Endodermal cell (in vitro differentiated cells): ENCODE data around the gene FBXO30. TPM values are rescaled to one million over a fixed set of nuclear protein-coding genes. Genes with fewer than 3 reads are reported as not detected.
A peak's percentile ranks its signal among the peaks of the same experiment; 100 is the strongest.

Source experiments
- DNase-seq: peaks from one replicate; pipeline ENCODE4 v3.0.0-alpha.2; 2017
- H3K27ac ChIP-seq: 2 replicates; pipeline ENCODE4 v1.5.1; 2013; ENCODE audit warnings: mild to moderate bottlenecking, low read depth, low read length, moderate library complexity
- H3K27me3 ChIP-seq: 2 replicates; pipeline ENCODE4 v1.6.1; 2013; ENCODE audit warnings: mild to moderate bottlenecking, low read length, moderate library complexity; ENCODE audit not compliant: insufficient read depth, control insufficient read depth, poor library complexity, severe bottlenecking
- H3K36me3 ChIP-seq: 2 replicates; pipeline ENCODE4 v1.7.0; 2013; ENCODE audit warnings: mild to moderate bottlenecking, low read length, moderate library complexity; ENCODE audit not compliant: control insufficient read depth, insufficient read depth
- H3K4me1 ChIP-seq: one replicate; pipeline ENCODE4 v1.7.0; 2013; ENCODE audit warnings: low read length; ENCODE audit not compliant: control insufficient read depth, insufficient read depth
- H3K4me3 ChIP-seq: 2 replicates; pipeline ENCODE4 v1.5.1; 2013; ENCODE audit warnings: mild to moderate bottlenecking, low read length, moderate library complexity
- H3K9ac ChIP-seq: 2 replicates; pipeline ENCODE4 v1.6.1; 2013; ENCODE audit warnings: mild to moderate bottlenecking, low read length, moderate library complexity; ENCODE audit not compliant: poor library complexity, severe bottlenecking; ENCODE audit errors: extremely low read depth
- H3K9me3 ChIP-seq: 2 replicates; pipeline ENCODE4 v1.6.1; 2013; ENCODE audit warnings: mild to moderate bottlenecking, low read length, moderate library complexity; ENCODE audit not compliant: control insufficient read depth
- H3K27ac Mint-ChIP-seq: 2 replicates; pipeline ENCODE4 v1.8.0; 2020; ENCODE audit warnings: mixed read lengths
- H3K27me3 Mint-ChIP-seq: 2 replicates; pipeline ENCODE4 v1.8.0; 2021; ENCODE audit warnings: mild to moderate bottlenecking, mixed read lengths; ENCODE audit not compliant: insufficient read depth
- H3K36me3 Mint-ChIP-seq: 2 replicates; pipeline ENCODE4 v1.8.0; 2020; ENCODE audit warnings: low read depth, mixed read lengths
- H3K4me1 Mint-ChIP-seq: 2 replicates; pipeline ENCODE4 v1.8.0; 2020; ENCODE audit warnings: mixed read lengths
- H3K4me3 Mint-ChIP-seq: 2 replicates; pipeline ENCODE4 v1.8.0; 2020; ENCODE audit warnings: mild to moderate bottlenecking, moderate library complexity, mixed read lengths
- H3K9me3 Mint-ChIP-seq: 2 replicates; pipeline ENCODE4 v1.8.0; 2020; ENCODE audit warnings: mild to moderate bottlenecking, mixed read lengths
- CTCF ChIP-seq: fragments of 200-600 bp; sonication (generic); conservative IDR thresholded peaks from 2 replicates; pipeline ENCODE4 v1.5.0; 2021; ENCODE audit warnings: antibody characterized with exemption, mild to moderate bottlenecking
- WGBS, 2 experiments: methylation state at CpG; one replicate each; pipeline versions ENCODE4 v1.1.5 to v1.1.7; 2013; ENCODE audit warnings: missing lambda C conversion rate in 2 of 2, mixed read lengths in 1 of 2; ENCODE audit not compliant: insufficient coverage in 1 of 2, insufficient read length in 1 of 2; 5-methylcytosine and 5-hydroxymethylcytosine counted together
- total RNA-seq, 2 donors: library from RNA; stranded (reverse); fragmentation: NEBNext Ultra II Directional in 1 of 2; extraction: Animal tissue kit (Norgen Biotek cat#: 25700) in 1 of 2; gene quantifications; 2 replicates in 1 of 2; 3 replicates in 1 of 2; pipeline ENCODE4 v1.2.1, GENCODE V29; 2021

The FBXO30 gene
- total RNA-seq, 2 donors from 2014 or later: 17.8 to 17.9 TPM

GRCh38 chr6:145814035-145814500, 527 bp downstream of the FBXO30 start:
- peak; percentile 77 for DNase-seq
- Histone ChIP-seq H3K4me1 (peaks cover 8% of the 10 kb centered on the region), H3K36me3 (no peaks in the 10 kb centered on the region), H3K4me3 (peak overlapping the region; percentile 92), H3K9ac (peak overlapping the region; percentile 88), H3K27me3 (no peaks in the 10 kb centered on the region), H3K9me3 (no peaks in the 10 kb centered on the region), H3K27ac (peak overlapping the region; percentile 84)
- Mint-ChIP-seq H3K4me3 (peak overlapping the region; percentile 71), H3K27ac (peak overlapping the region; percentile 92), H3K9me3 (no peaks in the 10 kb centered on the region), H3K27me3 (no peaks in the 10 kb centered on the region), H3K4me1 (peaks cover 30% of the 10 kb centered on the region), H3K36me3 (no peaks in the 10 kb centered on the region)
- no peak for TF ChIP-seq CTCF
- 0% methylated on average over 9 to 33 of the region's 33 CpGs for WGBS, 2 experiments

- no peaks in the 10 kb centered on the region for H3K9me3 ChIP-seq
- H3K4me3 ChIP-seq: peak overlapping the region; percentile 92
- Mint-ChIP-seq H3K4me3 (peak overlapping the region; percentile 71), H3K36me3 (peaks cover 3% of the 10 kb centered on the region), H3K27me3 (no peaks in the 10 kb centered on the region), H3K9me3 (no peaks in the 10 kb centered on the region), H3K27ac (peak overlapping the region; percentile 92), H3K4me1 (peaks cover 30% of the 10 kb centered on the region)
- H3K4me1 ChIP-seq: peaks cover 8% of the 10 kb centered on the region
- peak overlapping the region; percentile 88 for H3K9ac ChIP-seq
- H3K36me3 ChIP-seq: no peaks in the 10 kb centered on the region
- peak overlapping the region; percentile 84 for H3K27ac ChIP-seq
- TF ChIP-seq CTCF: no peak
- no peaks in the 10 kb centered on the region for H3K27me3 ChIP-seq
- no peak for DNase-seq
- 0% methylated on average over 6 to 12 of the region's 12 CpGs for WGBS, 2 experiments
These were observed 1.1 kb downstream of the FBXO30 start for GRCh38 chr6:145813285-145814034.

- Histone ChIP-seq H3K9me3 (no peaks in the 10 kb centered on the region), H3K4me1 (peaks cover 8% of the 10 kb centered on the region), H3K27ac (no peak overlapping the region), H3K4me3 (peak overlapping the region; percentile 92), H3K36me3 (peaks cover 6% of the 10 kb centered on the region), H3K27me3 (no peaks in the 10 kb centered on the region), H3K9ac (no peak overlapping the region)
- no peak for TF ChIP-seq CTCF
- Mint-ChIP-seq H3K9me3 (no peaks in the 10 kb centered on the region), H3K4me1 (peaks cover 28% of the 10 kb centered on the region), H3K36me3 (peaks cover 6% of the 10 kb centered on the region), H3K27me3 (no peaks in the 10 kb centered on the region), H3K4me3 (peak overlapping the region; percentile 71), H3K27ac (no peak overlapping the region)
- WGBS, 2 experiments: no CpG with 5 or more reads among the region's 1 CpG
- DNase-seq: no peak
These were observed 2.9 kb downstream of the FBXO30 start for GRCh38 chr6:145811741-145812140.
